Measurements from ENCODE around the gene CRB3. TPM values are rescaled to one million over a fixed set of nuclear protein-coding genes. Genes with fewer than 3 reads are reported as not detected.

CRB3 gene
- total and polyA plus RNA-seq, 9 of the 15 experiments (the other 6 are each of a cell fraction or from before 2014, with no cell fraction given): 0.49 TPM; not detected in 8

- intact Hi-C loops (cut with micrococcal nuclease) (loop anchor here (10.0 kb wide), 2 partner anchors 107 to 257 kb away; no protein-coding TSS in a partner anchor), in situ Hi-C loops (cut with MboI) (no loop called here)
- no TSS peak for BruUV-seq (replicated peaks)
- 91% methylated on average over 14 of the region's 20 CpGs for WGBS (ENCODE audit: insufficient coverage, low coverage, missing lambda C conversion rate)
- Histone ChIP-seq H3K9me3 (replicated peaks; ENCODE audit: control insufficient read depth, insufficient read depth, low read depth, low read length) (no peaks in the 10 kb centered on the region), H4K20me1 (replicated peaks; ENCODE audit: control insufficient read depth, insufficient read depth, low read length) (peaks cover 54% of the 10 kb centered on the region), H3K9ac (ENCODE audit: insufficient read depth in 1 of 2, low read depth in 2 of 2, low read length in 2 of 2) (peak overlapping the region in 1 of 2 experiments; percentile 46; a peak in 3 of 4 replicates), H2AFZ (ENCODE audit: low read depth, low read length) (no peak overlapping the region), H3K27me3 (ENCODE audit: control insufficient read depth in 2 of 2, insufficient read depth in 2 of 2, low read length in 2 of 2) (no peaks in the 10 kb centered on the region), H3K27ac (ENCODE audit: extremely low read depth, low read depth, low read length) (no peak overlapping the region), H3K9me1 (ENCODE audit: control insufficient read depth, insufficient read depth, low read length) (peaks cover 11% of the 10 kb centered on the region), H3K4me3 (no peak overlapping the region), H3K4me2 (ENCODE audit: insufficient read depth, low read length) (no peak overlapping the region), H3K36me3 (ENCODE audit: control insufficient read depth, insufficient read depth, low read length) (peaks cover 70% of the 10 kb centered on the region), H3K4me1 (replicated peaks in 1 of 2; ENCODE audit: control insufficient read depth in 2 of 2, insufficient read depth in 2 of 2, low read length in 2 of 2) (peaks cover 16 to 51% of the 10 kb centered on the region in 2 experiments), H3K79me2 (ENCODE audit: control insufficient read depth, insufficient read depth, low read length) (peaks cover 63% of the 10 kb centered on the region)
- POLR2A ChIA-PET: interaction anchor here (1.0 kb wide), 1 partner anchor 317 kb away, joined by 3 read pairs; no protein-coding TSS in a partner anchor
- CTCF ChIA-PET (ENCODE audit: low intra/inter-chr PET ratio): no interaction called here
- TF ChIP-seq ZC3H4 (CRISPR knock-in tag; IDR thresholded peaks at IDR 0.05; ENCODE audit: borderline replicate concordance) (no peak), RBFOX2 (IDR thresholded peaks at IDR 0.05; ENCODE audit: low read depth, low read length) (peak; percentile 51; the same call in 1 of the 2 replicates)
- ATAC-seq: no peak
- no peak for DNase-seq (ENCODE audit: extremely low read depth in 1 of 4, low spot score in 3 of 4)
- FAIRE-seq: no peak
Observed at GRCh38 chr19:6421075-6422014, 42.7 kb upstream of the CRB3 start.

Data from K562 (cell line).